ENCODE results near the gene NLRP5. TPM values are rescaled to one million over a fixed set of nuclear protein-coding genes. Genes with fewer than 3 reads are reported as not detected.

Gene NLRP5
- total and polyA plus RNA-seq, 10 donors: not detected

DNA sequence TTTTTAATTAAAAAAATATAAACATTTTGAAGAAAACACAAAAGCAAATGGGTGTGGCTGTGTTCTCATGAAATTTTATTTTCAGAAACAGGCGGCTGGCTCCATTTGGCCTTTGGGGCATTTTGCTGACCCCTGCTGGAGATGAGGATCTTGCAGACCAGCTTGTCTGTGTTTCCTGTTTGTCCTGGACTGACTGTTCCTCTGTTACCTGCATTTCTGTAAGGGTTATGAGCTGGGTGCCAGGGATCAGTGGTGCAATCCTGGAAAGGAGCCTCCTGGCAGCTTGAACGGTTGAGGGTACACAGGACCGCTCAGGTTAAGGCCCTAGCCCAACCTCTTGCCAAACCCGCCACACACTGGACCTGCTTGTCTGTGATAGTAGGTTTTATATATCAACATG is 84.6 kb downstream of the NLRP5 start:
- Histone ChIP-seq H3K27ac (no peak overlapping the region), H3K27me3 (replicated peaks in 1 of 7) (peaks cover 0 to 11% (median 0%) of the 10 kb centered on the region in 7 donors), H3K4me3 (no peak overlapping the region), H3K4me1 (peaks cover 0 to 10% (median 9%) of the 10 kb centered on the region in 6 donors), H3K36me3 (no peaks in the 10 kb centered on the region), H3K9me3 (no peaks in the 10 kb centered on the region)
- intact Hi-C loops (cut with DNase I; ENCODE audit: low total_unique reads): loop anchor here (10.0 kb wide), 2 partner anchors 184 to 274 kb away; no protein-coding TSS in a partner anchor
- WGBS, 5 donors: 64 to 90% (median 81%) methylated on average over 4 of the region's 4 CpGs
- TF ChIP-seq, protein P1, sequence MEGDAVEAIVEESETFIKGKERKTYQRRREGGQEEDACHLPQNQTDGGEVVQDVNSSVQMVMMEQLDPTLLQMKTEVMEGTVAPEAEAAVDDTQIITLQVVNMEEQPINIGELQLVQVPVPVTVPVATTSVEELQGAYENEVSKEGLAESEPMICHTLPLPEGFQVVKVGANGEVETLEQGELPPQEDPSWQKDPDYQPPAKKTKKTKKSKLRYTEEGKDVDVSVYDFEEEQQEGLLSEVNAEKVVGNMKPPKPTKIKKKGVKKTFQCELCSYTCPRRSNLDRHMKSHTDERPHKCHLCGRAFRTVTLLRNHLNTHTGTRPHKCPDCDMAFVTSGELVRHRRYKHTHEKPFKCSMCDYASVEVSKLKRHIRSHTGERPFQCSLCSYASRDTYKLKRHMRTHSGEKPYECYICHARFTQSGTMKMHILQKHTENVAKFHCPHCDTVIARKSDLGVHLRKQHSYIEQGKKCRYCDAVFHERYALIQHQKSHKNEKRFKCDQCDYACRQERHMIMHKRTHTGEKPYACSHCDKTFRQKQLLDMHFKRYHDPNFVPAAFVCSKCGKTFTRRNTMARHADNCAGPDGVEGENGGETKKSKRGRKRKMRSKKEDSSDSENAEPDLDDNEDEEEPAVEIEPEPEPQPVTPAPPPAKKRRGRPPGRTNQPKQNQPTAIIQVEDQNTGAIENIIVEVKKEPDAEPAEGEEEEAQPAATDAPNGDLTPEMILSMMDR (IDR thresholded peaks at IDR 0.05 in 8 of 11, conservative IDR thresholded peaks at IDR 0.05 in 3 of 11): no peak
- TF ChIP-seq POLR2A (IDR thresholded peaks at IDR 0.05) (no peak), POLR2AphosphoS5 (IDR thresholded peaks at IDR 0.05) (no peak)
- peak; percentile 34 for DNase-seq

DNA sequence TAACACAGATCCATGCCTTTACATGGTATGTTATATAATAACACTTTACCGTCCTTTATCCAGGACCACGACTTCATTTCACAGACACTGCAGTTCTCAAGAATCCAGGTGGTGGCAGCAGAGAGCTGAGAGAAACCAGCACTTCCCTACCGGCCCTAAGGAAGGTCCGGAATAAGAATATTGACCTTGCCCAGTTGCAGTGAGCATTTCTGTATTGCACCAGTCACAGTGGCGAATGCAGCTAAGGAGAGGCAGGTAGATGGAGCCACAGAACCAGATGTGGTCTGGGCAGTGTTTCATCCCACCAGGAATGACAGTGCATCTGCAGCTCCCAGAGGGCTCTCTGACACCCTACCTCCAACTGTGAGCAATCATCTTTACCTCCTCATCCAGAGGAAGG is 89.9 kb downstream of the NLRP5 start:
- TF ChIP-seq, protein P1 (IDR thresholded peaks at IDR 0.05 in 8 of 11, conservative IDR thresholded peaks at IDR 0.05 in 3 of 11): peak; percentile 54 to 88 (median 79)
- TF ChIP-seq POLR2A (IDR thresholded peaks at IDR 0.05): no peak
- Histone ChIP-seq H3K27ac (no peak overlapping the region), H3K9me3 (no peaks in the 10 kb centered on the region), H3K4me1 (peaks cover 0 to 25% (median 13%) of the 10 kb centered on the region in 6 donors), H3K36me3 (no peaks in the 10 kb centered on the region), H3K27me3 (replicated peaks in 1 of 7) (peaks cover 0 to 4% (median 0%) of the 10 kb centered on the region in 7 donors), H3K4me3 (no peak overlapping the region)
- intact Hi-C loops (cut with DNase I; ENCODE audit: low total_unique reads): loop anchor here (5.0 to 10.0 kb wide), 3 partner anchors 96 to 268 kb away; no protein-coding TSS in a partner anchor
- peak; percentile 48 for DNase-seq
- WGBS, 5 donors: 16 to 28% (median 27%) methylated on average over 5 of the region's 5 CpGs

DNA sequence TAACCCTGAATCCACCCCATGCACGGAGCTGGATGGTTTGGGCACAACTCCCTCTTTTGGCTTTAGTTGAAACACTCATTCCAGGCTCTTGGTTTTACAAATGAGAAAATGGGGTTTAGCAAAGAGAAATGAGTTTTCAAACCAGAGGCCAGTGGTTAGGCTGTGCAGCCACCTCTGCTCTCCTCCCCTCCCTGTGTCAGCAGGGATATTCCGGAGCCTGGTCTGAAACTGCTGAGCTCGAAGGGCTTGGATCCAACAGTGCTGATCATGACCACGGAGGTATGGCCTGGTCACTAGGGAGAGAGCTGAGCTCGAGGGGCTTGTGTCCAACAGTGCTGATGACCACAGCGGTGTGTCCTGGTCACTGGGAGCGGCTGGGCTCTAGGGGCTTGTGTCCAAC is 93.0 kb downstream of the NLRP5 start:
- Histone ChIP-seq H3K4me1 (peaks cover 0 to 33% (median 18%) of the 10 kb centered on the region in 6 donors), H3K27ac (no peak overlapping the region), H3K4me3 (no peak overlapping the region), H3K9me3 (no peaks in the 10 kb centered on the region), H3K27me3 (replicated peaks in 1 of 7) (peaks cover 0 to 4% (median 0%) of the 10 kb centered on the region in 7 donors), H3K36me3 (peaks cover 0 to under 1% (median 0%) of the 10 kb centered on the region in 6 donors)
- intact Hi-C loops (cut with DNase I; ENCODE audit: low total_unique reads): loop anchor here (5.0 to 10.0 kb wide), 3 partner anchors 93 to 265 kb away; no protein-coding TSS in a partner anchor
- TF ChIP-seq POLR2A (IDR thresholded peaks at IDR 0.05): no peak
- TF ChIP-seq, protein P1 (IDR thresholded peaks at IDR 0.05 in 8 of 11, conservative IDR thresholded peaks at IDR 0.05 in 3 of 11): peak in 1 of 11 experiments; percentile 21
- WGBS, 5 donors: 65 to 81% (median 69%) methylated on average over 7 of the region's 7 CpGs
- peak; percentile 25 for DNase-seq

DNA sequence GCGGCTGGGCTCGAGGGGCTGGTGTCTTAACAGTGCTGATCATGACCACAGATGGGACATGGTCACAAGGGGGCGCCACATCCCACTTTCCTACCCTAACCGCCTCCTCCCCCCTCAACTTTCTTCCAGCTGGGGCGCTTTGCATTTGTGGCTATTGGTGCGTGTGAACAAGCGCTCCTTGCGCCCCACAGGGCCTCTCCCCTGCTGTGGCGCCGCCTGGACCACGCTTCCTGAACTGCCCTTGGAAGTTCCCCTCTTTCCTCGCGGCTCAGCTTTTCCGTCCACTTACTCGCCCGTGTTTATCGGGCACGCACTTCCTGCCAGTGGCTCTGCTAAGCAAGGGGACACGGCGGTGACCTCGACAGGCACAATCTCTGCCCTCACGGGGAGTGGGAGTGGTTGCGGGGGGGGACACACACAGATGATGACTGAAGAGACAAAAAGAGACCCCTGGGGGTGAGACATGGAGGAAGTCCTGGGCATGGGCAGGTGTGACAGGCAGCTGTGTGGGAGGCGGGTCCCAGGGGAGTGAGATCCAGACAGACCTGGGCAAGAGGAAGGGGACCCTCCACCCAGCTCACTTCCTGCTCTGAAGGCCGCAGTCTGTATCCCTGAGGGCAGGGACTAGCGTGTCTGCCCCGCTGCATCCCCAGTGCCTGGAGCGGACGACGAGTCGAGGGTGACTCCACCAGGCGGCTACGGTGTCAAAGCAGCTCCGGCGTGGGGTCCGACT is 94.3 kb downstream of the NLRP5 start:
- H3K27ac ChIP-seq: peak overlapping the region in 6 of 8 donors; percentile 32 to 68 (median 62)
- intact Hi-C loops (cut with DNase I; ENCODE audit: low total_unique reads): no loop called here

More for the DNA sequence above, 94.3 kb downstream of the NLRP5 start:
- peaks cover 0 to 12% (median 3%) of the 10 kb centered on the region in 6 donors for H3K36me3 ChIP-seq
- peaks cover 6 to 45% (median 23%) of the 10 kb centered on the region in 6 donors for H3K4me1 ChIP-seq
- peaks cover 0 to 4% (median 0%) of the 10 kb centered on the region in 7 donors for H3K27me3 ChIP-seq (replicated peaks in 1 of 7)
- TF ChIP-seq, protein P1 (IDR thresholded peaks at IDR 0.05 in 8 of 11, conservative IDR thresholded peaks at IDR 0.05 in 3 of 11): peak; percentile 26 to 79 (median 58)
- TF ChIP-seq POLR2AphosphoS5 (IDR thresholded peaks at IDR 0.05): peak; percentile 59 to 85 (median 81)
- no peak for TF ChIP-seq POLR2A (IDR thresholded peaks at IDR 0.05)
- DNase-seq: peak; percentile 92
- H3K9me3 ChIP-seq: no peaks in the 10 kb centered on the region
- 0 to 3% (median 3%) methylated on average over 24 to 36 of the region's 36 CpGs for whole genome bisulfite sequencing, 5 donors
- H3K4me3 ChIP-seq: peak overlapping the region; percentile 17 to 69 (median 34)
